GM18909 (cell line): ENCODE measurements around the gene KRTAP12-1.
"Not testable (repeated sequence)": the region's sequence is repeated elsewhere in the genome, so short reads cannot be mapped to it uniquely, and the experiment has no call there.

Experiments used
- ATAC-seq: cut with Tn5 transposase; IDR thresholded peaks from one replicate; pipeline ENCODE4 v1.9.1; 2021; ENCODE audit warnings: mild to moderate bottlenecking; ENCODE audit not compliant: unreplicated experiment, poor library complexity

KRTAP12-1 gene

DNA sequence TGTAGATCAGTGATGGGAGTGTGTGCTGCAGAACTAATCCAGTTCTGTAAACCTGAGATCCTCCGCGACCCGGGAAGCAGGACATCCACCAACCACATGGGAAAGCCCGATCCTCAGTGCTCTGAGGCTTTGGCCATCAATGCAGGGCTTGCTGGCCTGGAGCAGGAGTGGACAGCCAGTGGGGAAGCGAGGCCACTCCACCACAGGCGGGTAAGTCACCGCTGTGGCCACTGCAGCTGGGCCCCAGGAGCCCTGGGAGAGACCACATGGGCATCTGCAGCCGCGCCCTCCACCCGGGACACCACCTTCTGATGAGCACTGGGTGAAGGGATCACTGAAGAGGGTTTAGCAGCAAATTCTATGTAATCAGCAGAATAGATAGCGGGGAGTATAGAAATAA lies 811 bp downstream of the KRTAP12-1 start:
- no peak for ATAC-seq

- no peak for ATAC-seq
These were observed 4.1 kb downstream of the KRTAP12-1 start for GRCh38 chr21:44677881-44678280.

DNA sequence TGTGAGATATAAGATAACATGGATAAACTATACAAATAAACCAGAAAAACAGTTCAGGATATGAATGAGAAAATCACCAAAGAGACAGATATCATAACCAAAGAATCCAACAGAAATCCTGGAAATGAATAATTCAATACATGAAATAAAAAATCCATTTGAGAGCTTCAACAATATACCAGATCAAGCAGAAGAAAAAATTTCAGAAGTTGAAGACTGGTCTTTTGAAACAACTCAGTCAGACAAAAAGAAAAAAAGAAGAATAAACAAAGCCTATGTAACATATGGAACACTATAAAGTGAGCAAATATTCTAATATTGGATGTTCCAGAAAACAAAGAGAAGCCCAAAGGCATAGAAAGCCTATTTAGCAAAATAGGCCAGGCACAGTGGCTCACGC lies 10.1 kb downstream of the KRTAP12-1 start:
- no peak for ATAC-seq

- ATAC-seq: no peak
These were observed 11.1 kb downstream of the KRTAP12-1 start for GRCh38 chr21:44670642-44671432.

- ATAC-seq: no peak
These were observed 14.4 kb downstream of the KRTAP12-1 start for GRCh38 chr21:44667612-44668011.

DNA sequence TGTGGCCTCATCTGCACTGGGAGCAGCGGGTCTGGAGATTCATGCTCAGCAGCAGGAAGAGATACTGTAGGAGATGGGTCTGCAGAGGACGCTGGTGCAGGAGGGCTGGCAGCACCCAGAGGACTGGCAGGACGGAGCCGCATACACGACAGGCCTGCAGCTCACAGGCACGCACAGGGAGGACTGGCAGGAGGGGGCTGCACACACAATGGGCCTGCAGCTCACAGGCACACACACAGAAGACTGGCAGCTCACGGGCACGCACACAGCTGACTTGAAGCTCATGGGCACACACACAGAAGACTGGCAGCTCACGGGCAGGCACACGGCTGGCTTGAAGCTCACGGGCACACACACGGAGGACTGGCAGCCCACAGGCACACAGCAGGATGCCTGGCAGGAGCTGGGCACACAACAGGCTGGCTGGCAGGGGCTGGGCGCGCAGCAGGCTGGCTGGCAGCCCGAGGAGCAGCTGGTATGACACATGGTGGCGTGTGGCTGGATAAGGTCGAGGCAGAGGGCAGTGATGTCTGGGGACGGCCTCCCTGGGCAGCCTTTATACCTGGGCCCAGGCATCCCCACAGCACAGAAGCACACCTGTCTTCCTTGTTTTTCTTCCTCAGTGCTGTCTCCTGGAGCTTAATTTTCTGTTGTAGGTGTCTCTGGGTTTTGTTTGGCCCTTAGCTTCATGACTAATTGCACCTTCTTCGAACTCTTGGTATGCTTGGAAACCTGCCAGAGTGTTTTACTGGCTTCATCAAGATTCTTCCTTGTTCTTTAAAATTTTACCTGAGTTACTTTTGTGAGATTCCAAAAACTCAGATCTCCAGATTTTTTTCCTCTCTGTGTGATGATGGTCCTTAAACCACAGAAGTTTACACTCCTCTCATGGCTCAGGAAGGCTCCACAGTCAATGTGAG lies 15.3 kb downstream of the KRTAP12-1 start, which contains the start of gene KRTAP12-2:
Gene KRTAP12-2 (minus strand): TSS at position 527 of the 920 bp plus-strand sequence. CDS start 41 bp downstream, at position 486.
- no peak for ATAC-seq

DNA sequence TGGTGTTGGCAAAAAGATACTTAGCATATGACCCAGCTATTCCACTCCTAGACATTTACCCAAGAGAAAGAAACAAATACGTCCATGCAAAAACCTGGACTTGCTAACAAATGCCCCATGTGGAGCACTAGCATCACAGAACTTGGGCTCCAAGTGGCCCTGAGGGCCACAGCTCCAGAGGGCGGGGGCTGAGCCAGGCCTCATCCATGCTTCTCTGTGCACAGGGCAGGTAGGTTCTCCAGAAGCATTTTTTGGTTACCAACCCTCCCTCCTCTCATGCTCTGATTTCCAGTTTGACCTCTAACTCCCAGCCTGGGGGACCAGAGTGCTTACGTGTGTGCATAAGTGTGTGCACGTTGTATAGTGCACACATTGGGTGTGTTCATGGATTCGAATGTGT lies 17.3 kb downstream of the KRTAP12-1 start:
- no peak for ATAC-seq

- ATAC-seq: not testable (repeated sequence)
These were observed 20.4 kb downstream of the KRTAP12-1 start for GRCh38 chr21:44661567-44661966.

- no peak for ATAC-seq
These were observed 22.9 kb downstream of the KRTAP12-1 start for GRCh38 chr21:44658913-44659595.

DNA sequence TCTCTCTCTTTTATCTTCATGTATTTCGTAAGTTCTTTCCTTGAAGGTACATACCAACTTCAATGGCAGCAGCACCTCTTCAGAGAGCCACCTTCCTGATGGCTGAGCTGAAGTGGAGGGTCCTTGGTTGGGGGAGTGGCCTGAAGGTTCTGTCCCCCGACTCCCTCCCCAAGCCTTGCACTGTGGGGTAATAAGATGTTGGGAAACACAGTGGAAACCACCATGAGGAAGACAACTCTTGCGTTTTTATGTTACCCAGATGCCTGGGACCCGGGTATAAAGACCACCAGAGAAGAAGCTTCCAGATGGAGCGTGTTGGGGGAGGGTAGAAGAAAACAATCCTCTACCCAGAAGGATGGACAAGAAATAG lies 23.4 kb downstream of the KRTAP12-1 start:
- no peak for ATAC-seq

DNA sequence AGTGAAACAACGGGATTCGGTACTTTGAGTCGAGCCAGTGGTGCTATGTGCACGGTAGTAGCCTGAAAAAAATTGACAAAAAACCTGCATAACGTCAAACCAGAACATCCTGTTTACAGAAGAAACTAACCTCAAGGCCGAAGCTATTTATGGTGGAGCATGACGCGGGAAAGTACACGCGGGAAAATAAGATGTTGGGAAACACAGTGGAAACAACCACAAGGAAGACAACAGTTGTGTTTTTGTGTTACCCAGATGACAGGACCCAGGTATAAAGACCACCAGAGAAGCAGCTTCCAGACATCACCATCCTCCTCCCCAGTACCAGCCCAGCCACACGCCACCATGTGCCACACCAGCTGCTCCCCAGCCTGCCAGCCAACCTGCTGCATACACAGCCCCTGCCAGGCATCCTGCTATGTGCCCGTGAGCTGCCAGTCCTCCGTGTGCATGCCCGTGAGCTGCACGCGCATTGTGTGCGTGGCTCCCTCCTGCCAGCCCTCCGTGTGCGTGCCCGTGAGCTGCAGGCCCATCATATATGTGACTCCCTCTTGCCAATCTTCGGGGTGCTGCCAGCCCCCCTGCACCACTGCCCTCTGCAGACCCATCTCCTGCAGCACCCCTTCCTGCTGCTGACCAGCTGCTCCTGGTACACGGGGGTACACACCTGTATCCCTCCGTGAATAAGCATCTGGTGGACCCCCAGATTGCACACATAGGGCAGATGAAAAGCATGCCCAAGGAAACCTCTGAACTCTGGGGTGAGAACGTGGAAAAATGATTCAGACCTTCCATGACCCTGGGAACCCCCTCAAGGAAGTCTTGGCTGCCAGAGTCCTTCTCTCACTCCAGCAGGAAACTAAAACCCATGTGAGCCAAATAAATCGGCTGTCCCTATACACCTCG lies 24.1 kb downstream of the KRTAP12-1 start, which contains the start of gene KRTAP12-3:
Gene KRTAP12-3 (plus strand): TSS at position 298 of the 906 bp plus-strand sequence. CDS start 48 bp downstream, at position 346.
- ATAC-seq: no peak

- ATAC-seq: no peak
These were observed 25.1 kb downstream of the KRTAP12-1 start for GRCh38 chr21:44656868-44657267.

GRCh38 chr21:44654576-44655175 lies 27.3 kb downstream of the KRTAP12-1 start, which contains the start of gene KRTAP12-4:
TSS of gene KRTAP12-4 (minus strand) at chr21:44654659. CDS start at chr21:44654614, 45 bp downstream.
- ATAC-seq: no peak

- ATAC-seq: no peak
These were observed 28.0 kb downstream of the KRTAP12-1 start for GRCh38 chr21:44653656-44654575.

DNA sequence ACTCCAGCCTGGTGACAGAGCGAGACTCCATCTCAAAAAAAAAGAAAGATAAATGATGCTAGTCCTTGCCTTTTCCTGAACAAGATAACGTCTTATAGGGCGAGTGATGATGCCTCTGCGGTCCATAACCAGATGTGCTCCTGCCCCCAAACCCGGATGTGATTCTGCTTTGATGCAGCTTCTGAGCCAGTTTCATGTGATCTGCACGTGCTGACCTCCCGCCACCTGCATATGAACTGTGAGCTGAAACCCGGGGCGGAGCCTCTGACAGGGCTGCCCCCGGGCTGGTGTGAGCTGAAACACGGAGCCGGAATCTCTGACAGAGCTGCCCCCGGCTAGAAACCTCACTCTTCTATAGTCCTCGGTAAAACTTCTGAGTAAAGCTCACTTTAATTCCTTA lies 28.8 kb downstream of the KRTAP12-1 start:
- no peak for ATAC-seq

DNA sequence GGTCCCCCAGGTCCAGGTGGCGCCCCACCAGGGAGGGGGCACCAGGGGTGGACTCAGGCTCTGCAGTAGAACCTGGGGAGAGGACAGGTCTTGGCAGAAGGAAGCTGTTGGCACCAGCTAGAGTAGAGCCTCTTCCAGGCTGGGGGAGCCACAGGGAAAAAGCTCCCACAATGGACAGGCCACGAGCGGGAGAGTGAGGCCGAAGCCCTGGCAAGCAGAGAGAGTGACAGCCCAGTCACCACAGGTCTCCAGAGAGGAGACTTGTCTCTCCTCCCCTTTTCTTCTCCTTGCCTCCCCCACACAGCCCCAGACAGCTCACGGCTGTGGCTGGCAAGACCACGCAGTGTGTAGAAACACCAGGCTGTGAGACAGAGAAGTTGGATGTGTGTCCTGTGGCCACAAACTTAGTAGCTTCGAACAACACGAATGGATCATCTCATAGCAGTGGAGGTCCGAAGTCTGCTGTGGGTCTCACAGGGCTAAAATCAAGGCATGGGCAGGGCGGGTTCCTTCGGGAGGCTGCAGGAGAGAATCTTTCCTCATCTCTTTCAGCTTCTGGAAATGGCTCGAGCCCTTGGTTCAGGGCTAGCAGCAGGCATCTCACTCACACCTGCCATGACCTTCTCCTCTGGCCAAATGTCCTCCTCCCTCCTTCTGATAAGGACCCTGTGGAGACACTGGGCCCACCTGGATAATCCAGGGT lies 30.8 kb downstream of the KRTAP12-1 start:
- no peak for ATAC-seq

DNA sequence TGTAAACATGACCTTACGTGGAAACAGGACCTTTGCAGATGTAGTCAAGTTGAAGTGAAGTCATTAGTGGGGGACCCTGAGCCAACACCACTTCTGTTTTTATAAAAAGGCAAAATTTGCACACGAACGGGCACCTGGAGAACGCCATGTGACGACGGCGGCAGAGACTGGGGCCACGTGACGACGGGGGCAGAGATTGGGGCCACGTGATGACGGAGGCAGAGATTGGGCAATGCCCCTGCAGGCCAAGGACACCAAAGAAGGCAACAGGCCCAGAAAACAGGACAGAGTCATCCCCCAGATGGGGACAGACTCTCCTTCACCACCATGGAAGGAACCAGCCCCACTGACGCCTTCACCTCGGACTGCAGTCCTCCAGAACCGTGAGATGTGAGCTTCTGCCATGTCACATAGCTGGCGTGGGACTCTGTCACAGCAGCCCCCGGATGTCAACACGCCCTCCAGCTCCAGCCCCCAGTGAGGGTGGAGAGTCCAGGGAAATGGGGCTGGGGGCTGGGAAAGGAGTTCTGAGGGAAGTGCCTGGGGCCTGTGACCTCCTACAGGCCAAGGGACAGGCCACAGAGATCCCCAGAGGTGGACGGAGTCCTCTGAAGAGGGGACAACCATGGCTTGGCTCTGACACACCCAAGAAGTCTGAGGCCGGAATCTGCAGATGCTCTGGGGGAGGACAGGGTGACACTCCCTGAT lies 31.5 kb downstream of the KRTAP12-1 start:
- no peak for ATAC-seq
